ENCODE data around the gene CENPA. TPM values are rescaled to one million over a fixed set of nuclear protein-coding genes. Genes with fewer than 3 reads are reported as not detected.
"Not testable (repeated sequence)": the region's sequence is repeated elsewhere in the genome, so short reads cannot be mapped to it uniquely, and the experiment has no call there.

The CENPA gene
- polyA plus RNA-seq, 4 donors: 14.9 to 18.9 (median 16.3) TPM

DNA sequence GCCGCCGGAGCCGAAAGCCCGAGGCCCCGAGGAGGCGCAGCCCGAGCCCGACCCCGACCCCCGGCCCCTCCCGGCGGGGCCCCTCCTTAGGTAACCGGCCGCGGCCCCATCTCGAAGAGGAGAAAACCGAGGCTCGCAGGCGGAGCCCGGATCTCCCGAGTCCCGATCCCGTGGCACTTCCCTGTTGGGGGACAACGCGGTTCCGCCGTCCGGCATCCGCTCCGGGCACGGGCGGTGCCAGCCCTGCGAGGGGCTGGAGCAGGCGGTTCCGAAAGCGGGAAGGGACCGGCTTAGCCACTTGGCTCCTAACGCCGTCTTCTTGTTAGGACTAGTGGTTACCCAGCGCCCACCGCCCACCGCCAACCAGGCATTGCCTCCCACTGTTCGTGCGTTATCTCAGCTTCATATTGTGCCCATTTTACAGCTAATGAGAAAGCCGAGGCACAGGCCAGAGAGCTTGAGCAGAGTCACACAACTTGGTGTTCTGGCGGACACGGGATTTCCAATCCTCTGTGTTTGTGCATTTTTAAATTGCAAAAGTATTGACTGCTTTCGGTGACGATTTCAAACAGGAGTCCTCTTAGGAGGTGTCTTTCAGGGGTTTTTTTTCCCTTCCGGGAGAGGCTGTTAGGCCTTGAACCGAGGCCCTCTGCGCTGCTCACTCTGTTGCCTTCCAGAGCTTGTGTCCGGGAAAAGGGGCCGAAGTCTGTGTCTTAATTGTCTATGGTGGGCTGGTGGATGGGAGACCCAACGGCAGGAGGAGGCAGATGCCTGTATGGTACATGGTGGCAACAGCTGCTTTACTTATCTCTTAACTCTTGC, 562 bp downstream of the CENPA start:
- DNase-seq (ENCODE audit: low read depth in 4 of 4, low spot score in 3 of 4): no peak

- DNase-seq (ENCODE audit: low read depth in 4 of 4, low spot score in 3 of 4): no peak
Measured at GRCh38 chr2:26792720-26793119, 6.9 kb downstream of the CENPA start.

GRCh38 chr2:26793518-26793917, 7.7 kb downstream of the CENPA start:
- no peak for DNase-seq (ENCODE audit: low read depth in 4 of 4, low spot score in 3 of 4)

DNA sequence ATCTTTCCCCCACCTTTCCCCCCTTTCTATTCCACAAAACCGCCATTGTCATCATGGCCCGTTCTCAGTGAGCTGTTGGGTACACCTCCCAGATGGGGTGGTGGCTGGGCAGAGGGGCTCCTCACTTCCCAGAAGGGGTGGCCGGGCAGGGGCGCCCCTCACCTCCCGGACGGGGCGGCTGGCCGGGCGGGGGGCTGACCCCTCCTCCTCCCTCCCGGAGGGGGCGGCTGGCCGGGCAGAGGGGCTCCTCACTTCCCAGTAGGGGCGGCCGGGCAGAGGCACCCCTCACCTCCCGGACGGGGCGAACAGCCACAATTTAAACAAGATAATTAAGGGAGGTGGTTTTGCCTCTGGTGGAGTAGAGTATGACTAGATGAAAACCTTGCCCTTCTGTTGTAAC, 9.3 kb downstream of the CENPA start:
- not testable (repeated sequence) for DNase-seq (ENCODE audit: low read depth in 4 of 4, low spot score in 3 of 4)

- DNase-seq (ENCODE audit: low read depth in 4 of 4, low spot score in 3 of 4): no peak
Measured at GRCh38 chr2:26801328-26801727, 15.5 kb downstream of the CENPA start.

DNA sequence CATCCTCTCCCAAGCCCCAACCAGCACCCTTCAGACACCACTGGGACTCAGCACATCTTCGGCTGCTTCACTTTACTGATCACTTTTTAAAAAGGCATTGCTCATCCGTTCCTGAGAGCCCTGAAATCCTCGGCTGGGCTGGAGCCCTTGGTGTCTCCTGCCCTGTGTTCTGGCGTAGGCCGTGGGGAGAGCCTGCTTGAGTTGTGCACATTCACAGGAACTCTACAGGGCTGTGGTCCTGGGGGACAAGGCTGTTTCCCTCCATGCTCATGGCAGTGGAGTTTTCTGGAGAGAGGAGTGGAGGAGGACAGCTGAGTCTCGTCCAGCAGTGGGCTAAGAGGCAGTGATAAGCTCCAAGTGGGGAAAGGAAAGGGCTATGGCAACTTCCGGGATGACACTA, 15.9 kb downstream of the CENPA start:
- no peak for DNase-seq (ENCODE audit: low read depth in 4 of 4, low spot score in 3 of 4)

GRCh38 chr2:26805241-26805676, 19.4 kb downstream of the CENPA start:
- DNase-seq (ENCODE audit: low read depth in 4 of 4, low spot score in 3 of 4): no peak

DNA sequence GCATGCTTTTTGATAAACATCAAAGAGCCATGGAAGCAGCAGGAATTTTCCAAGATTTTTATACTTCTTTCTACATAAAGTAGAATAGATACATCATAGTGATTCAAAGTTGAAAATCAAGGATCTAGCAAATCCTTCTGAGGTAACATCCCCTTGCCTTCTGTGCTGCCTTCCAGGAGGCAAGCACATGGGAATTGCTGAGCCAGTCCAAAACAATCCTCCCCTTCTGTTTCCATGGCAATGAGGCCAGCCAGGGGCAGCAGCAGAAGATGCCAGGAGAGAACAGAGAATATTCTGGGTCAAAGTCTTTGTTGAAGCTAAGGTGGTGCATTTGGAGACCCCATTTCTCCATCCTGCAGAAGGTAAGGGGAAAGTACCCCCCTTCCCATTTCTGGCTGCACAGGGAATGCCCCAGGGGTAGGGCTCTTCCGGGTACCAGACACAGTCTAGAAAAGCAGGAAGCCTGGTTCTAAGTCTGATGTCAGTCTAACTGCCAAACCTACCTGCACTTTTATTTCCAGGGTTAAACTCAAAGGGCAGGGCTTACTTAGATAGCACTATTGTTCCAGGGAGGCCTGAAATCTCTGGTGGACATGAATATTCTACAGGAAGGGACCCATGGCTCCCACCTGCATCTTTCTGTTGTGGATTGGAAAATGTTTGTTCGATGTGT, 22.1 kb downstream of the CENPA start:
- peak in 1 of 4 donors; percentile 38 for DNase-seq (ENCODE audit: low read depth in 4 of 4, low spot score in 3 of 4)

GRCh38 chr2:26809211-26809610, 23.4 kb downstream of the CENPA start:
- no peak for DNase-seq (ENCODE audit: low read depth in 4 of 4, low spot score in 3 of 4)

DNA sequence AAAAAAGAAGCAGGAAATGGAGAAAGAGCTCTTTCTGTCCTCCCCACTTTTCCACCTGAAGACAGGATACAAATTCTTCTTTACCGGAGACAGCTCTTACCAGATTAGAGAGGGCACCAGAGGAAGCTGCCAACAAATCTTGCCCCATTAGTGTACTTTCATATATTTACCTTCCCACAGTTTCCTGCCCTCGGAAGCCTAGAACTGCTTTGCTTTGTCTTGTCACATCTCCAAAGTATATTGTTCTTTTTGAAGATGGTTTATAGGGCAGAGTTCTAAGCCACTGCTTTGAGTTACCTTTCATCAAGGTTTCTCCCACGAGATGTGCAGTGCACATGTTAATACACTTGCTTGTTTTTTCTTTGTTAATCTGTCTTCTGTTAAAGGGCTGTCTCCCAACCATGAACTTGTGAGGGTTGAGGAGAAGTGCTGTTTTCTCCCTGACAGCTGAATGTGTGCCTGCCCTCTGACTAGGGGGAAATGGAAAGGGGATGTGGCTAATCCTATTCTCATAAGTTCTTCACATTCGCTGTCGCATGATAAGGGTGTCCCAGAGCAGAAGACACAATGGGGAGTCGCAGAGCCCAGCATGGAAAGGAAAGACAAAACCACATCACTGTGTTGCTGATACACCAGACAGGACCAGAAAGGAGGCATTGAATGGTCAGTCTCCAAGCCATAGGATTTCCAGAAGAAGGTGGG, 24.2 kb downstream of the CENPA start:
- DNase-seq (ENCODE audit: low read depth in 4 of 4, low spot score in 3 of 4): no peak

DNA sequence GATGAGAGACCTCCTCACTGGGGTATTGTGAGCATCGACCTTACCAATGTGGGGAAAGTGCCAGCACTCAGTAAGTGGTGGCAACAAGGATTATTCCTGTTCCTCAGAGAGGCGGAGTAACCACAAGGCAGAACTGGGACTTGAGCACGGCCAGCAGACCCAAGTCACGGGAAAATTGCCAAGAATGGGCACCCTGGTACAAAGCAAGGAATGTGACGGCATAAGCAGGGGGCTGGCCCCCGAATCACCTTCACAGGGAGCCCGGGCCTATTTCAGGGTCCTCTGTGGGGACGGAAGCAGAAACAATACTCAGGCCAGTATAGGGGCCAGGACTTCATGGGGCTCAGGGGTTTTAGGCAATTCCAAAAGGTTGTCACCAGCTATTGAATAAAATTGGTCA, 25.4 kb downstream of the CENPA start:
- no peak for DNase-seq (ENCODE audit: low read depth in 4 of 4, low spot score in 3 of 4)

- DNase-seq (ENCODE audit: low read depth in 4 of 4, low spot score in 3 of 4): no peak
Measured at GRCh38 chr2:26811791-26812694, 26.2 kb downstream of the CENPA start.

DNA sequence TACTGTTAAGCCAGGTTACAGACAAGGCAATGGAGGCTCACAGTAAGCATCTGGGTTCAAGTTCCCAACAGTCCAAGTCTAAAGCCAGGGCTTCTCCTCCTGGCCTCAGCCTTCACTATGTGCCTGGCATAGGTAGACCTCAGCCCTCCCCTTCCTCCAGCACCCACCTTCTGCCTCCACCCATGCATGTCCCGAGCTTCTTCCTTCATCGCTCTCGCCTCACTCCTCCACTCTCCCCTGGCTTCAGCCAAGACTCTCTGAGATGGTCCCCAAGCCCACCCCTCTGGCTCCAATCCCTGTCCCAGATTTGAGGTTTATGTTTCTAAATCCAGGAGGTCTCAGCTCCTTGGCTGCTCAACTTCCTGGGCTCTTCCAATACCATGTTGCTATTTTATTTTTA, 26.9 kb downstream of the CENPA start:
- no peak for DNase-seq (ENCODE audit: low read depth in 4 of 4, low spot score in 3 of 4)

DNA sequence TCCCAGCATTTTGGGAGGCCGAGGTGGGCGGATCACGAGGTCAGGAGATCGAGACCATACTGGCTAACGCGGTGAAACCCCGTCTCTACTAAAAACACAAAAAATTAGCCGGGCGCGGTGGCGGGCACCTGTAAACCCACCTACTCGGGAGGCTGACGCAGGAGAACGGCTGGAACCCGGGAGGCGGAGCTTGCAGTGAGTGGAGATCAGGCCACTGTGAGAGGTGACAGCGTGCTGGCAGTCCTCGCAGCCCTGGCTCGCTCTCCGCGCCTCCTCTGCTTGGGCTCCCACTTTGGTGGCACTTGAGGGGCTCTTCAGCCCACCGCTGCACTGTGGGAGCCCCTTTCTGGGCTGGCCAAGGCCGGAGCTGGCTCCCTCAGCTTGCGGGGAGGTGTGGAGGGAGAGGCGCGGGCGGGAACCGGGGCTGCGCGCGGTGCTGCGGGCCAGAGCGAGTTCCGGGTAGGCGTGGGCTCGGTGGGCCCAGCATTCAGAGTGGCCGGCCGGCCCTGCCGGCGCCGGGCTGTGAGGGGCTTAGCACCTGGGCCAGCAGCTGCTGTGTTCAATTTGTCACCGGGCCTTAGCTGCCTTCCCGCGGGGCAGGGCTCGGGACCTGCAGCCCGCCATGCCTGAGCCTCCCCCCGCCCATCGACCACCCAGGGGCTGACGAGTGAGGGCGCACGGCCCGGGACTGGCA, 28.4 kb downstream of the CENPA start:
- not testable (repeated sequence) for DNase-seq (ENCODE audit: low read depth in 4 of 4, low spot score in 3 of 4)

DNA sequence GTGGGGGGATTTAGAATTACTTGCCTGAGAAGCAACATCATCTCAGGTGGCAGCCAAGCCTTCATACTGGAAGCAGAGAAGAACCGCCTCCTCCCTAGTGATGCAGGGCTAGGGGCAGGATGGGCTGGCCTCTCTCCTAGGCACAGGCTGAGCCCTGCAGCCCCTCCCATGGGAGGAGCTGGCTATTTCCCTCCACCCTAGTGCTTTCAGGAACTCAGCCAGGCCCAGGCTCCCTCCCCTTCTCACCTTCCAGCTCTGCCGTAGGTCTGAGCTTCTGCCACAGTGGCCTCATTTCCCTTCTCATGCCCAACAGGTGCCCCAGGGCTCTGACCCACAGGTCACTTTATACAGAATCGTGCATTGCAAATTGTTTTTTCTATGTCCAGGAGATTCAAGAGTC, 31.0 kb downstream of the CENPA start:
- no peak for DNase-seq (ENCODE audit: low read depth in 4 of 4, low spot score in 3 of 4)

DNA sequence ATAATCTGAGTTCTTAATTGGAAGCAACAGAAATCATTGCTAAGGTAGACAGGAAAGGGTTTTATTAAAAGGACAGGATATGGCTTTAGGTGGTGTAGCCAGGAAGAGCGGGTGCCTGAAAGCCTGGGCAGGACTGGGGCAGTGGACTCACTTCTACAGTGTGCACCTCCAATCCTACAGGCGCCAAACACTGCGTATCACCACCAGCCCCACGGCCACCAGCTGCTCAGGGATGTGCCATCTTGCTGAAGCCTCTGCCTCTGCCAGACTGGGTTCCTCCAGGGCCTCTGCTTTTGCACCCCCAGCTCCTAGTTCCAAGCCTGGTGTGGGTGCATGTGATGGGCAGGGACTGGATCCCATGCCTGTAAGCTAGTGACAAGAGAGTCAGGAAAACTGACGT, 32.4 kb downstream of the CENPA start:
- no peak for DNase-seq (ENCODE audit: low read depth in 4 of 4, low spot score in 3 of 4)

- DNase-seq (ENCODE audit: low read depth in 4 of 4, low spot score in 3 of 4): no peak
Measured at GRCh38 chr2:26818972-26819371, 33.1 kb downstream of the CENPA start.

DNA sequence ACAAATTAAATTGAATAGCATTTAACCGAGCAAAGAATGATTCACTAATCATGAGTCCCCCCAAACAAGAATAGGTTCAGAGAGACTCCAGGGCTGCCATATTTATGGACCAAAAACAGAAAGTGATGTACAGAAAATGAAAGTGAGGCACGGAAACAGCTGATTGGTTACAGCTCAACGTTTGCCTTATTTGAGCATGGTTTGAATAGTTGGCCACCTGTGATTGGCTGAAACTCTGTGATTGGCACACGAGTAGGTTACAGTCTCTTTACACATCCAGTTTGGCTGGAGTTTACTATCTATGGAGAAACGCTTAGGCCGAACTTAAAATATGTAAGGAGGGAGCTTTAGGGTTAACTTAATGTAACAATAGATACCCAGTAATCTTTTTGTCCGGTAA, 35.1 kb downstream of the CENPA start:
- DNase-seq (ENCODE audit: low read depth in 4 of 4, low spot score in 3 of 4): no peak

- DNase-seq (ENCODE audit: low read depth in 4 of 4, low spot score in 3 of 4): no peak
Measured at GRCh38 chr2:26822877-26823276, 37.0 kb downstream of the CENPA start.
